Endothelial cell of umbilical vein (primary cell): ENCODE measurements around the gene KLRF2.

Experiments
- CTCF ChIP-seq, 2 donors: IDR thresholded peaks; 1 replicate in 1 of 2; 2 replicates in 1 of 2; pipeline ENCODE4 v1.5.1; 2011; ENCODE audit warnings: low read length in 2 of 2, mild to moderate bottlenecking in 2 of 2, moderate library complexity in 2 of 2, control low read depth in 1 of 2, inconsistent platforms in 1 of 2, low read depth in 1 of 2; ENCODE audit not compliant: insufficient read depth in 1 of 2; ENCODE audit errors: extremely low read depth in 1 of 2
- EZH2 ChIP-seq: IDR thresholded peaks from 2 replicates; pipeline ENCODE4 v1.6.1; 2012; ENCODE audit warnings: borderline replicate concordance, low read depth, mild to moderate bottlenecking, moderate library complexity, low read length, inconsistent platforms; ENCODE audit not compliant: severe bottlenecking
- MYC ChIP-seq: IDR thresholded peaks from one replicate; pipeline ENCODE4 v1.6.1; 2011; ENCODE audit warnings: mild to moderate bottlenecking, low read depth, low read length
- POLR2A ChIP-seq: IDR thresholded peaks from 2 replicates; pipeline ENCODE4 v1.6.1; 2012; ENCODE audit warnings: low read depth, mild to moderate bottlenecking, control low read depth, low read length

- no peak for TF ChIP-seq EZH2
- no peak for TF ChIP-seq POLR2A
- TF ChIP-seq CTCF (IDR thresholded peaks at IDR 0.05; ENCODE audit: extremely low read depth in 1 of 2, insufficient read depth in 1 of 2, low read depth in 1 of 2, low read length in 2 of 2) = no peak
- TF ChIP-seq MYC = no peak
Observed at GRCh38 chr12:9933958-9934357, 52.7 kb downstream of the KLRF2 start.
